Loucy (cell line): ENCODE measurements around the gene SLC38A9.
"Not testable (repeated sequence)": the region's sequence is repeated elsewhere in the genome, so short reads cannot be mapped to it uniquely, and the experiment has no call there.

Experiments
- H2AFZ ChIP-seq: fragments of 200-600 bp; sonication (generic); 2 replicates; pipeline ENCODE4 v1.6.0; 2016; ENCODE audit warnings: antibody characterized with exemption, mild to moderate bottlenecking, low read length, moderate library complexity
- H3F3A ChIP-seq: fragments of 200-600 bp; 2 replicates; pipeline ENCODE4 v1.6.0; 2016; ENCODE audit warnings: antibody characterized with exemption, low read depth, mild to moderate bottlenecking
- H3K27me3 ChIP-seq: fragments of 200-600 bp; sonication (generic); 2 replicates; pipeline ENCODE4 v1.6.1; 2014; ENCODE audit warnings: low read length, mild to moderate bottlenecking; ENCODE audit not compliant: insufficient read depth, poor library complexity, severe bottlenecking
- H3K36me3 ChIP-seq: fragments of 200-600 bp; sonication (generic); 2 replicates; pipeline ENCODE4 v1.6.1; 2016; ENCODE audit warnings: low read length; ENCODE audit not compliant: insufficient read depth
- H3K4me1 ChIP-seq: fragments of 200-600 bp; sonication (generic); 2 replicates; pipeline ENCODE4 v1.5.1; 2014; ENCODE audit warnings: low read length, mild to moderate bottlenecking; ENCODE audit not compliant: insufficient read depth, poor library complexity, severe bottlenecking
- H3K4me2 ChIP-seq: fragments of 200-600 bp; sonication (generic); 2 replicates; pipeline ENCODE4 v1.6.0; 2014; ENCODE audit warnings: antibody characterized with exemption, low read length, low read depth, mild to moderate bottlenecking; ENCODE audit not compliant: poor library complexity, severe bottlenecking
- H3K4me3 ChIP-seq: fragments of 200-600 bp; sonication (generic); 2 replicates; pipeline ENCODE4 v1.5.1; 2014; ENCODE audit warnings: low read length, mild to moderate bottlenecking, mixed read lengths; ENCODE audit not compliant: poor library complexity, severe bottlenecking
- H3K79me2 ChIP-seq: fragments of 200-600 bp; sonication (generic); 2 replicates; pipeline ENCODE4 v1.6.1; 2014; ENCODE audit warnings: low read length; ENCODE audit not compliant: insufficient read depth
- H3K9ac ChIP-seq: fragments of 200-600 bp; sonication (generic); 2 replicates; pipeline ENCODE4 v1.6.0; 2014; ENCODE audit warnings: mild to moderate bottlenecking, low read depth, low read length, moderate library complexity; ENCODE audit not compliant: poor library complexity, severe bottlenecking
- H3K9me2 ChIP-seq: fragments of 200-600 bp; sonication (generic); replicated peaks from 2 replicates; pipeline ENCODE4 v1.6.1; 2016; ENCODE audit warnings: low read depth, low read length, mixed read lengths
- H3K9me3 ChIP-seq: fragments of 200-600 bp; sonication (generic); 2 replicates; pipeline ENCODE4 v1.6.1; 2014; ENCODE audit warnings: mild to moderate bottlenecking, antibody characterized with exemption, low read length, low read depth; ENCODE audit not compliant: insufficient read depth
- H4K20me1 ChIP-seq: fragments of 200-600 bp; sonication (generic); 2 replicates; pipeline ENCODE4 v1.6.0; 2014; ENCODE audit warnings: antibody characterized with exemption, low read length, mild to moderate bottlenecking; ENCODE audit not compliant: insufficient read depth, poor library complexity, severe bottlenecking
- CTCF ChIP-seq: fragments of 200-600 bp; sonication (generic); conservative IDR thresholded peaks from 2 replicates; pipeline ENCODE4 v1.5.1; 2014; ENCODE audit warnings: mild to moderate bottlenecking, antibody characterized with exemption, low read length
- EZH2phosphoT487 ChIP-seq: fragments of 200-600 bp; IDR thresholded peaks from 2 replicates; pipeline ENCODE4 v1.6.1; 2018; ENCODE audit warnings: antibody characterized with exemption, mild to moderate bottlenecking, moderate library complexity, borderline replicate concordance

Gene SLC38A9

GRCh38 chr5:55700745-55701144, 11.4 kb downstream of the SLC38A9 start:
- Histone ChIP-seq H3K27me3 (no peaks in the 10 kb centered on the region), H3K9me3 (no peaks in the 10 kb centered on the region), H3K36me3 (0 out of 2 replicates have a peak, but pooled peaks cover 3% of the 10 kb centered on the region), H4K20me1 (no peaks in the 10 kb centered on the region), H3K9ac (no peak overlapping the region), H3K9me2 (no peaks in the 10 kb centered on the region), H3K4me1 (peaks cover 4% of the 10 kb centered on the region), H2AFZ (no peak overlapping the region), H3F3A (no peaks in the 10 kb centered on the region), H3K4me3 (no peak overlapping the region), H3K4me2 (no peak overlapping the region), H3K79me2 (peaks cover 3% of the 10 kb centered on the region; the same call in 1 of the 2 replicates)
- TF ChIP-seq CTCF (no peak), EZH2phosphoT487 (no peak)

DNA sequence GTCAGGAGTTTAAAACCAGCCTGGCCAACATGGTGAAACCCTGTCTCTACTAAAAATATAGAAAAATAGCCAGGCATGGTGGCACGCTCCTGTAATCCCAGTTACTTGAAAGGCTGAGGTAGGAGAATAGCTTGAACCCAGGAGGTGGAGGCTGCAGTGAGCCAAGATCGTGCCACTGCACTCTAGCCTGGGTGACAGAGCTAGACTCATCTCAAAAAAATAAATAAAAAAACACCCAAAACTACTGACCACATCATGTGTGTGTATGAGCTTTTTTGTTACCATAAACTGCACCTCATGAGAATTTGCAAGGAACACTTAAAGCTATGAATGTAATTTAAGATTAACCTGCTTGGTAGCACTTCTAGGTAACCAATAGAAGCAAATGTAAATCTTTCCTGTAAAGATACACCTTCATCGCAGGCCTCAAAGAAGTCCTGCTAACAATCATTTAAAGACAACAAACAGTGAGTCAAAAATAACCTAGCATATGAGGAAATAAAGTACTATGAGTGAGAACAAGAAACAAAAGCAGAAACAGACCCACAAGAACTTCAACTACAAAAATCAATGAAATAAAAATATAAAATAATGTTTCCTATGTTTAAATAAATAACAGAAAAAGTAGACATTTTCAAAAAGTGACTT, 13.0 kb downstream of the SLC38A9 start:
- Histone ChIP-seq H3K4me2 (no peak overlapping the region), H3F3A (no peaks in the 10 kb centered on the region), H3K9me3 (no peaks in the 10 kb centered on the region), H2AFZ (no peak overlapping the region), H3K4me3 (no peak overlapping the region), H3K36me3 (0 out of 2 replicates have a peak, but pooled peaks cover 3% of the 10 kb centered on the region), H3K4me1 (peaks cover 4% of the 10 kb centered on the region), H3K9ac (no peak overlapping the region), H3K27me3 (no peaks in the 10 kb centered on the region), H4K20me1 (no peaks in the 10 kb centered on the region), H3K9me2 (no peaks in the 10 kb centered on the region), H3K79me2 (peaks cover 3% of the 10 kb centered on the region; the same call in 1 of the 2 replicates)
- TF ChIP-seq CTCF = no peak
- TF ChIP-seq EZH2phosphoT487 = no peak

- not testable (repeated sequence) for H4K20me1 ChIP-seq, H3K9me3 ChIP-seq, H2AFZ ChIP-seq, H3K4me1 ChIP-seq, H3K36me3 ChIP-seq, H3F3A ChIP-seq, H3K9ac ChIP-seq, H3K4me2 ChIP-seq, H3K27me3 ChIP-seq, H3K9me2 ChIP-seq, H3K79me2 ChIP-seq, H3K4me3 ChIP-seq
Measured at GRCh38 chr5:55696704-55697103, 15.4 kb downstream of the SLC38A9 start.
